ENCODE measurements around the gene FATE1. TPM values are rescaled to one million over a fixed set of nuclear protein-coding genes. Genes with fewer than 3 reads are reported as not detected.

FATE1 gene
- total RNA-seq, 1 donor from 2014 or later = not detected

- H3K27ac Mint-ChIP-seq (ENCODE audit: unreplicated experiment) = no peak overlapping the region
- no peaks in the 10 kb centered on the region for H3K36me3 Mint-ChIP-seq (ENCODE audit: unreplicated experiment)
- peaks cover 44% of the 10 kb centered on the region for H3K9me3 Mint-ChIP-seq (ENCODE audit: unreplicated experiment)
- no peak for TF ChIP-seq CTCF (IDR thresholded peaks at IDR 0.05)
- H3K4me3 Mint-ChIP-seq (ENCODE audit: unreplicated experiment) = no peak overlapping the region
- no peaks in the 10 kb centered on the region for H3K27me3 Mint-ChIP-seq (ENCODE audit: unreplicated experiment)
- DNase-seq (ENCODE audit: extremely low spot score, unreplicated experiment) = no peak
- no peaks in the 10 kb centered on the region for H3K4me1 Mint-ChIP-seq (ENCODE audit: unreplicated experiment)
These were observed 30.7 kb downstream of the FATE1 start for GRCh38 chrX:151746502-151746901.

- Mint-ChIP-seq H3K9me3 (ENCODE audit: unreplicated experiment) (peaks cover 28% of the 10 kb centered on the region), H3K27ac (ENCODE audit: unreplicated experiment) (no peak overlapping the region), H3K4me3 (ENCODE audit: unreplicated experiment) (no peak overlapping the region), H3K4me1 (ENCODE audit: unreplicated experiment) (no peaks in the 10 kb centered on the region), H3K36me3 (ENCODE audit: unreplicated experiment) (no peaks in the 10 kb centered on the region), H3K27me3 (ENCODE audit: unreplicated experiment) (no peaks in the 10 kb centered on the region)
- peak; percentile 63 for DNase-seq (ENCODE audit: extremely low spot score, unreplicated experiment)
- TF ChIP-seq CTCF (IDR thresholded peaks at IDR 0.05) = no peak
These were observed 34.7 kb downstream of the FATE1 start for GRCh38 chrX:151750511-151750910.

GRCh38 chrX:151752847-151753246 lies 37.0 kb downstream of the FATE1 start:
- H3K9me3 Mint-ChIP-seq (ENCODE audit: unreplicated experiment) = peaks cover 21% of the 10 kb centered on the region
- TF ChIP-seq CTCF (IDR thresholded peaks at IDR 0.05) = no peak
- H3K36me3 Mint-ChIP-seq (ENCODE audit: unreplicated experiment) = no peaks in the 10 kb centered on the region
- H3K4me1 Mint-ChIP-seq (ENCODE audit: unreplicated experiment) = no peaks in the 10 kb centered on the region
- H3K27ac Mint-ChIP-seq (ENCODE audit: unreplicated experiment) = no peak overlapping the region
- H3K27me3 Mint-ChIP-seq (ENCODE audit: unreplicated experiment) = no peaks in the 10 kb centered on the region
- DNase-seq (ENCODE audit: extremely low spot score, unreplicated experiment) = peak; percentile 54
- no peak overlapping the region for H3K4me3 Mint-ChIP-seq (ENCODE audit: unreplicated experiment)

- Mint-ChIP-seq H3K4me3 (ENCODE audit: unreplicated experiment) (no peak overlapping the region), H3K36me3 (ENCODE audit: unreplicated experiment) (no peaks in the 10 kb centered on the region), H3K27ac (ENCODE audit: unreplicated experiment) (no peak overlapping the region), H3K9me3 (ENCODE audit: unreplicated experiment) (peaks cover 26% of the 10 kb centered on the region), H3K4me1 (ENCODE audit: unreplicated experiment) (no peaks in the 10 kb centered on the region), H3K27me3 (ENCODE audit: unreplicated experiment) (no peaks in the 10 kb centered on the region)
- peak; percentile 70 for DNase-seq (ENCODE audit: extremely low spot score, unreplicated experiment)
- peak; percentile 24 for TF ChIP-seq CTCF (IDR thresholded peaks at IDR 0.05)
These were observed 37.6 kb downstream of the FATE1 start for GRCh38 chrX:151753313-151754046.

GRCh38 chrX:151754047-151754429 lies 38.2 kb downstream of the FATE1 start:
- Mint-ChIP-seq H3K36me3 (ENCODE audit: unreplicated experiment) (no peaks in the 10 kb centered on the region), H3K27me3 (ENCODE audit: unreplicated experiment) (no peaks in the 10 kb centered on the region), H3K27ac (ENCODE audit: unreplicated experiment) (no peak overlapping the region), H3K4me1 (ENCODE audit: unreplicated experiment) (no peaks in the 10 kb centered on the region), H3K9me3 (ENCODE audit: unreplicated experiment) (peaks cover 26% of the 10 kb centered on the region), H3K4me3 (ENCODE audit: unreplicated experiment) (no peak overlapping the region)
- no peak for TF ChIP-seq CTCF (IDR thresholded peaks at IDR 0.05)
- peak; percentile 67 for DNase-seq (ENCODE audit: extremely low spot score, unreplicated experiment)

All from osteocyte (in vitro differentiated cells).